GM12878 (cell line): ENCODE data around the gene NIN. TPM values are rescaled to one million over a fixed set of nuclear protein-coding genes. Genes with fewer than 3 reads are reported as not detected.
A peak's percentile ranks its signal among the peaks of the same experiment; 100 is the strongest.

ENCODE experiments used
- ATAC-seq: fragments of 200-7000 bp; cut with Tn5 transposase; 3 replicates; pipeline ENCODE4 v1.9.1; 2020; ENCODE audit warnings: mild to moderate bottlenecking, moderate library complexity
- BruUV-seq: library from RNA; stranded (reverse); fragments of 400-500 nt; replicated peaks from 2 replicates; lab custom pipeline; 2021; lab: Mats Ljungman, UMichigan
- CTCF ChIA-PET: fragments of 300-600 bp; sonication (Branson Sonifier 250); formaldehyde crosslinking; extraction: SDS; loops from one replicate; lab custom pipeline; 2021; ENCODE audit warnings: inconsistent platforms; lab: Yijun Ruan, JAX
- POLR2A ChIA-PET: fragments of 350-600 bp; formaldehyde crosslinking; extraction: SDS; loops from one replicate; lab custom pipeline; 2021; ENCODE audit warnings: inconsistent platforms; lab: Charles Lee
- RAD21 ChIA-PET: fragments of 300-600 bp; sonication (Branson Sonifier 250); formaldehyde crosslinking; loops from one replicate; lab custom pipeline; 2023; ENCODE audit warnings: antibody characterized with exemption; ENCODE audit not compliant: unreplicated experiment; lab: Charles Lee
- SMC1A ChIA-PET: fragments of 300-600 bp; sonication (Branson Sonifier 250); formaldehyde crosslinking; loops from one replicate; lab custom pipeline; 2023; ENCODE audit not compliant: unreplicated experiment, uncharacterized antibody; lab: Charles Lee
- DNase-seq: peaks from one replicate; pipeline ENCODE4 v3.0.0-alpha.2; 2011; ENCODE audit warnings: low read depth, low spot score
- FAIRE-seq: peaks from 3 replicates; lab custom pipeline; 2011; peaks lifted over from hg19 to GRCh38; lab: Jason Lieb, UNC
- H2AFZ ChIP-seq: 2 replicates; pipeline ENCODE4 v1.6.0; 2011; ENCODE audit warnings: low read depth, low read length, control low read depth; ENCODE audit not compliant: control insufficient read depth
- H3K27ac ChIP-seq: 2 replicates; pipeline ENCODE4 v1.5.1; 2011; ENCODE audit warnings: control low read depth; ENCODE audit not compliant: control insufficient read depth, insufficient read depth
- H3K27me3 ChIP-seq, 2 experiments: replicated peaks in 1 of 2; 2 replicates each; pipeline versions ENCODE4 v1.6.0 to v1.6.1; 2011; ENCODE audit warnings: low read length in 1 of 2; ENCODE audit not compliant: control insufficient read depth in 2 of 2, insufficient read depth in 2 of 2
- H3K36me3 ChIP-seq, 2 experiments: 2 replicates each; pipeline ENCODE4 v1.5.1; 2011; ENCODE audit warnings: low read length in 1 of 2; ENCODE audit not compliant: control insufficient read depth in 2 of 2, insufficient read depth in 2 of 2
- H3K4me1 ChIP-seq: 2 replicates; pipeline ENCODE4 v1.6.1; 2011; ENCODE audit warnings: mild to moderate bottlenecking, low read length, moderate library complexity, mixed read lengths; ENCODE audit not compliant: control insufficient read depth, insufficient read depth
- H3K4me2 ChIP-seq: 2 replicates; pipeline ENCODE4 v1.6.0; 2011; ENCODE audit warnings: control low read depth; ENCODE audit not compliant: control insufficient read depth, insufficient read depth
- H3K4me3 ChIP-seq: fragments of 200-600 bp; sonication (generic); 2 replicates; pipeline ENCODE4 v1.5.1; 2016
- H3K79me2 ChIP-seq: 2 replicates; pipeline ENCODE4 v1.6.0; 2011; ENCODE audit warnings: low read length; ENCODE audit not compliant: control insufficient read depth, insufficient read depth
- H3K9ac ChIP-seq: 2 replicates; pipeline ENCODE4 v1.8.0; 2011; ENCODE audit warnings: low read length, control low read depth, mixed read lengths; ENCODE audit not compliant: control insufficient read depth, insufficient read depth
- H3K9me3 ChIP-seq: replicated peaks from 3 replicates; pipeline ENCODE4 v1.5.1; 2011; ENCODE audit warnings: mild to moderate bottlenecking, low read length; ENCODE audit not compliant: control insufficient read depth, insufficient read depth
- H4K20me1 ChIP-seq: 2 replicates; pipeline ENCODE4 v1.6.0; 2011; ENCODE audit not compliant: control insufficient read depth, insufficient read depth
- JUNB ChIP-seq: IDR thresholded peaks from 2 replicates; pipeline ENCODE4 v1.6.1; 2016; ENCODE audit warnings: antibody characterized with exemption, mild to moderate bottlenecking
- KAT2A ChIP-seq: conservative IDR thresholded peaks from 2 replicates; pipeline ENCODE4 v1.6.1; 2011; ENCODE audit warnings: low read depth, low read length; ENCODE audit not compliant: control insufficient read depth
- MXI1 ChIP-seq: fragments of 150-350 bp; IDR thresholded peaks from 2 replicates; pipeline ENCODE4 v1.6.1; 2011; ENCODE audit warnings: low read depth, mild to moderate bottlenecking, inconsistent platforms, low read length, improper control_type of control experiment
- RUNX3 ChIP-seq: IDR thresholded peaks from 2 replicates; pipeline ENCODE4 v1.6.1; 2012; ENCODE audit warnings: low read length, inconsistent platforms
- SMARCA5 ChIP-seq: fragments of 450-650 bp; IDR thresholded peaks from 2 replicates; pipeline ENCODE4 v1.6.1; 2017; ENCODE audit warnings: mild to moderate bottlenecking
- SP1 ChIP-seq: IDR thresholded peaks from one replicate; pipeline ENCODE4 v1.6.1; 2011; ENCODE audit warnings: low read depth, low read length
- SRF ChIP-seq, 2 experiments: IDR thresholded peaks; 2 replicates each; pipeline ENCODE4 v1.6.1; 2011; ENCODE audit warnings: low read depth in 2 of 2, low read length in 2 of 2, mild to moderate bottlenecking in 1 of 2, moderate library complexity in 1 of 2
- YBX1 ChIP-seq: fragments of 450-650 bp; IDR thresholded peaks from 2 replicates; pipeline ENCODE4 v1.6.1; 2016; ENCODE audit warnings: antibody characterized with exemption
- ZBED1 ChIP-seq: IDR thresholded peaks from 2 replicates; pipeline ENCODE4 v1.6.1; 2016; ENCODE audit warnings: borderline replicate concordance
- ZNF274 ChIP-seq: IDR thresholded peaks from one replicate; pipeline ENCODE4 v1.8.0; 2011; ENCODE audit not compliant: insufficient read length, insufficient read depth
- ZSCAN29 ChIP-seq: fragments of 450-650 bp; IDR thresholded peaks from 2 replicates; pipeline ENCODE4 v1.6.1; 2017; ENCODE audit warnings: mild to moderate bottlenecking, moderate library complexity
- WGBS: methylation state at CpG from one replicate; pipeline ENCODE4 v1.1.6; 2016; ENCODE audit warnings: low lambda C conversion rate; ENCODE audit not compliant: insufficient replicate concordance, insufficient coverage; ENCODE audit errors: missing lambda C conversion rate; 5-methylcytosine and 5-hydroxymethylcytosine counted together
- in situ Hi-C: fragments of 300-500 bp; cut with MboI; formaldehyde crosslinking; loops from 9 replicates; pipeline ENCODE4 v1.14.3; 2018; ENCODE audit warnings: mixed read lengths
- intact Hi-C: fragments of 100-400 bp; cut with micrococcal nuclease; formaldehyde crosslinking; loops from one replicate; pipeline ENCODE4 v1.14.2; 2022; ENCODE audit not compliant: unreplicated experiment
- polyA plus RNA-seq, 11 experiments: library from polyadenylated mRNA; depleted of rRNA in 4 of 11; unstranded in 6 of 11; stranded (reverse) in 5 of 11; fragments of >200 nt; fragmentation: Nextera tagmentation in 4 of 11; fragmentation: Illumina TruSeq in 1 of 11; extraction: Ambion mirVana in 4 of 11; extraction: Trizol in 1 of 11; gene quantifications; 1 replicate in 1 of 11; 2 replicates in 10 of 11; pipeline versions ENCODE4 v1.2.1 to v1.2.3, GENCODE V29; 2011 to 2016; ENCODE audit warnings: inconsistent platforms in 2 of 11, missing spikeins in 2 of 11, low read depth in 1 of 11
- total RNA-seq, 4 experiments: library from RNA; depleted of rRNA in 3 of 4; stranded (reverse); fragments of >200 nt in 3 of 4; fragmentation: Illumina TruSeq in 1 of 4; extraction: Trizol in 1 of 4; gene quantifications; 2 replicates each; pipeline versions ENCODE4 v1.2.1 to v1.2.3, GENCODE V29; 2013 to 2021
- TF ChIP-seq, protein P1 (sequence below): fragments of 150-350 bp; IDR thresholded peaks from 2 replicates; pipeline ENCODE4 v1.6.1; 2016; ENCODE audit warnings: low read depth, low read length
- TF ChIP-seq, protein P2 (sequence below): IDR thresholded peaks from 2 replicates; pipeline ENCODE4 v1.6.1; 2012; ENCODE audit warnings: low read length, inconsistent platforms
- TF ChIP-seq, protein P3 (sequence below): fragments of 450-650 bp; IDR thresholded peaks from 2 replicates; pipeline ENCODE4 v1.6.1; 2016; ENCODE audit warnings: mild to moderate bottlenecking

The NIN gene
- total and polyA plus RNA-seq, 10 of the 15 experiments (the other 5 are each of a cell fraction or from before 2014, with no cell fraction given), result 16.2 to 135 (median 70.3) TPM

DNA sequence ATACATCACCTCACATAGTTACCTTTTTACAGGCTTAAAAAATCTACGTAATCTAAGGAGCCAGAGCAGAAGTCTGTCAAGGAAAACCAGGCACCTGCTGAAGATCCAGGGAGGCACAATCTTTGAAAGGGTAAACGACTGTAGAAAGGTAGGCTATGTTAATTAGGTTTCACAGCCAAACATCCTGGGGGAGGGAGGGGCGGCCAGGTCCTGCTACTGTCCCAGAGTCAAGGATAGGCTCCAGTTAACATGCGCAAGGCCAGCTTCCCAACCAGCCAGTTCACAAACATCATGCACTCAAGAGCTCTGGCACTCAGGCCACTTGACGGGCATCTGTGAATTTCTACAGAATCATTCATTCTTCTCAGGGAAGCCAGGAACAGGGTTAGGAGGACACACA lies 22.9 kb downstream of the NIN start (continued):
- TF ChIP-seq ZNF274 (no peak), ZSCAN29 (no peak), KAT2A (no peak), RUNX3 (no peak), YBX1 (no peak), MXI1 (no peak), SMARCA5 (no peak), SP1 (no peak)
- TF ChIP-seq, protein P1, sequence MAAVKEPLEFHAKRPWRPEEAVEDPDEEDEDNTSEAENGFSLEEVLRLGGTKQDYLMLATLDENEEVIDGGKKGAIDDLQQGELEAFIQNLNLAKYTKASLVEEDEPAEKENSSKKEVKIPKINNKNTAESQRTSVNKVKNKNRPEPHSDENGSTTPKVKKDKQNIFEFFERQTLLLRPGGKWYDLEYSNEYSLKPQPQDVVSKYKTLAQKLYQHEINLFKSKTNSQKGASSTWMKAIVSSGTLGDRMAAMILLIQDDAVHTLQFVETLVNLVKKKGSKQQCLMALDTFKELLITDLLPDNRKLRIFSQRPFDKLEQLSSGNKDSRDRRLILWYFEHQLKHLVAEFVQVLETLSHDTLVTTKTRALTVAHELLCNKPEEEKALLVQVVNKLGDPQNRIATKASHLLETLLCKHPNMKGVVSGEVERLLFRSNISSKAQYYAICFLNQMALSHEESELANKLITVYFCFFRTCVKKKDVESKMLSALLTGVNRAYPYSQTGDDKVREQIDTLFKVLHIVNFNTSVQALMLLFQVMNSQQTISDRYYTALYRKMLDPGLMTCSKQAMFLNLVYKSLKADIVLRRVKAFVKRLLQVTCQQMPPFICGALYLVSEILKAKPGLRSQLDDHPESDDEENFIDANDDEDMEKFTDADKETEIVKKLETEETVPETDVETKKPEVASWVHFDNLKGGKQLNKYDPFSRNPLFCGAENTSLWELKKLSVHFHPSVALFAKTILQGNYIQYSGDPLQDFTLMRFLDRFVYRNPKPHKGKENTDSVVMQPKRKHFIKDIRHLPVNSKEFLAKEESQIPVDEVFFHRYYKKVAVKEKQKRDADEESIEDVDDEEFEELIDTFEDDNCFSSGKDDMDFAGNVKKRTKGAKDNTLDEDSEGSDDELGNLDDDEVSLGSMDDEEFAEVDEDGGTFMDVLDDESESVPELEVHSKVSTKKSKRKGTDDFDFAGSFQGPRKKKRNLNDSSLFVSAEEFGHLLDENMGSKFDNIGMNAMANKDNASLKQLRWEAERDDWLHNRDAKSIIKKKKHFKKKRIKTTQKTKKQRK, result no peak

DNA sequence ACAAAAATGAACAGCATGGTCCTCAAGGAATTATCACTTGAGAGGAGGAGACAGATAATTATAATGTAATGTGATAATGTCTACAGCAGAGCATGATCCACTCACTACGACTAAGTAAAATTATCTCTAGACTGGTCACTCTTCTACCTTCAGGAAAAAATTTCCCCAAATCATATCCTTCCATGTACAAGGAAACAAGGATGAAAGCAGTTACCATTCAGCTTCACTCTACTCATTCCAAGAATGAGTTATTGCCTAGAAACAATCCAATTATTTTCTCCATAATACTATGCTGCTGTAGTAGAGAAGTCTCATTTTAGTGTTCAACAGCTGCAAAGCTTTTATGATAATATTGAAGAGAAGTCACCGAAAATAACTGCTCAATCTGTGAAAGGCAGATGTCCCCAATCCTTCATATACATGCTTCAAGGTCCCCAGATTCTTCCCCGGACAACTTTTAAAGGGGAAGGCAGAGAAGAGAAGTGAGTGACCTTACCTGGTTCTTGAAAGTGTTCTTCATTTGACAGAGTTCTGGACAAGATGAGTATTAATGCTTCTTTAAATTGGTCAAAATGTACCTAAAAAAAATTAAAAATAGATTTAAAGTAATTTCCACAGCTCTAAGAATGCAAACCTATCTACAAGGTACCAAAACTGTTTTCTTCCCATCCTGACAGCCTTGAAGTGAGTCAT lies 24.6 kb downstream of the NIN start:
- no peaks in the 10 kb centered on the region for H3K4me1 ChIP-seq
- peaks cover 67% of the 10 kb centered on the region for H3K79me2 ChIP-seq
- H3K9me3 ChIP-seq, result no peaks in the 10 kb centered on the region
- ChIA-PET RAD21 (no interaction called here), SMC1A (interaction anchor here (1.0 to 1.3 kb wide), 3 partner anchors 11 to 23 kb away, joined by 3 to 7 read pairs (median 3); no protein-coding TSS in a partner anchor), CTCF (interaction anchor here (0.8 to 2.9 kb wide), 2 partner anchors 10 to 15 kb away, joined by 3 to 6 read pairs; no protein-coding TSS in a partner anchor), POLR2A (interaction anchor here (0.6 to 1.0 kb wide), 2 partner anchors 9 to 75 kb away, joined by 3 read pairs; no protein-coding TSS in a partner anchor)
- intact Hi-C loops (no loop called here), in situ Hi-C loops (no loop called here)
- H3K4me3 ChIP-seq, result no peak overlapping the region
- no peak for ATAC-seq
- no peaks in the 10 kb centered on the region for H3K27me3 ChIP-seq
- peaks cover 11 to 29% of the 10 kb centered on the region in 2 experiments for H3K36me3 ChIP-seq
- no peak overlapping the region for H3K9ac ChIP-seq
- H3K4me2 ChIP-seq, result no peak overlapping the region
- DNase-seq, result no peak
- H2AFZ ChIP-seq, result no peak overlapping the region
- no TSS peak for BruUV-seq
- WGBS, result 68% methylated on average over 3 of the region's 3 CpGs
- no peaks in the 10 kb centered on the region for H4K20me1 ChIP-seq
- TF ChIP-seq JUNB (peak; percentile 10; the same call in 1 of the 2 replicates), SRF (IDR thresholded peaks at IDR 0.05; ENCODE audit: low read depth in 2 of 2, low read length in 2 of 2) (no peak), ZBED1 (no peak)
- TF ChIP-seq, protein P2, sequence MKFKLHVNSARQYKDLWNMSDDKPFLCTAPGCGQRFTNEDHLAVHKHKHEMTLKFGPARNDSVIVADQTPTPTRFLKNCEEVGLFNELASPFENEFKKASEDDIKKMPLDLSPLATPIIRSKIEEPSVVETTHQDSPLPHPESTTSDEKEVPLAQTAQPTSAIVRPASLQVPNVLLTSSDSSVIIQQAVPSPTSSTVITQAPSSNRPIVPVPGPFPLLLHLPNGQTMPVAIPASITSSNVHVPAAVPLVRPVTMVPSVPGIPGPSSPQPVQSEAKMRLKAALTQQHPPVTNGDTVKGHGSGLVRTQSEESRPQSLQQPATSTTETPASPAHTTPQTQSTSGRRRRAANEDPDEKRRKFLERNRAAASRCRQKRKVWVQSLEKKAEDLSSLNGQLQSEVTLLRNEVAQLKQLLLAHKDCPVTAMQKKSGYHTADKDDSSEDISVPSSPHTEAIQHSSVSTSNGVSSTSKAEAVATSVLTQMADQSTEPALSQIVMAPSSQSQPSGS, result peak; percentile 26; the same call in 1 of the 2 replicates
- TF ChIP-seq, protein P3, sequence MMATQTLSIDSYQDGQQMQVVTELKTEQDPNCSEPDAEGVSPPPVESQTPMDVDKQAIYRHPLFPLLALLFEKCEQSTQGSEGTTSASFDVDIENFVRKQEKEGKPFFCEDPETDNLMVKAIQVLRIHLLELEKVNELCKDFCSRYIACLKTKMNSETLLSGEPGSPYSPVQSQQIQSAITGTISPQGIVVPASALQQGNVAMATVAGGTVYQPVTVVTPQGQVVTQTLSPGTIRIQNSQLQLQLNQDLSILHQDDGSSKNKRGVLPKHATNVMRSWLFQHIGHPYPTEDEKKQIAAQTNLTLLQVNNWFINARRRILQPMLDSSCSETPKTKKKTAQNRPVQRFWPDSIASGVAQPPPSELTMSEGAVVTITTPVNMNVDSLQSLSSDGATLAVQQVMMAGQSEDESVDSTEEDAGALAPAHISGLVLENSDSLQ, result no peak
- no peak overlapping the region; the same call in 1 of the 2 replicates for H3K27ac ChIP-seq
- no peak for FAIRE-seq
